ENCODE measurements around the gene GLYATL1. TPM values are rescaled to one million over a fixed set of nuclear protein-coding genes. Genes with fewer than 3 reads are reported as not detected.
A peak's percentile ranks its signal among the peaks of the same experiment; 100 is the strongest.

Gene GLYATL1
- total and polyA plus RNA-seq, 2 of the 13 experiments (the other 11 are each of a cell fraction or from before 2014, with no cell fraction given): 0.17 TPM; not detected in 1

DNA sequence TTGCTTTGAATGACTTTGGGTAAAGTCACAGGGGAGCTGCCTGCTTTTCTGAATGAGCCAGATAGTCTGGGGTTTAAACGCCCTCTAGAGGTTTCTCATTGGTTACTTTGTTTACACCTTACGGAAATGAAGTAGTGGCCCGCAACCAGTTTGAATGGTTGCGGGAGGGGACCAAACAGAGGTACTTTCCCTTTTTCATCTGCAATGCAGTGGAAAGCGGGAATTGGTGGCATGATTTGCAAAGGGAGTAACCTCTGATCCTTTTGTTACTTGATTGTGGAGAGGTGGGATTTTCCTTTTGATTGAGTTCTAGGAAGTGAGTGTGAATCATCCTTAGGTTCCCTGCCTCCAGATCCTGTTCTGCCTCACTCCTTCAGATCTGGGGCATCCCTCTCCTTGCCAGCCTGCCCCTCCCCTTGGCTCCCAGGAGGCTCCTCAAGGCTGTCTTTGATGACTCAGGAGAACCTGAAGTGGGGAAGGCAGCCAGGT lies 15.9 kb upstream of the GLYATL1 start:
- Histone ChIP-seq H2AFZ (ENCODE audit: low read length) (no peak overlapping the region), H3K27ac (ENCODE audit: extremely low read length, insufficient read depth, low read length) (no peak overlapping the region), H3K4me2 (ENCODE audit: low read depth, low read length) (no peak overlapping the region), H3K27me3 (ENCODE audit: control insufficient read depth in 1 of 2, insufficient read depth in 2 of 2, low read length in 2 of 2) (peaks cover 2 to 7% of the 10 kb centered on the region in 2 experiments; a peak in 3 of 5 replicates), H3K9me3 (ENCODE audit: low read length) (no peaks in the 10 kb centered on the region), H3K36me3 (replicated peaks in 1 of 2; ENCODE audit: control insufficient read depth in 1 of 2, insufficient read depth in 2 of 2, low read length in 2 of 2) (no peaks in the 10 kb centered on the region), H3K4me3 (replicated peaks in 1 of 3; ENCODE audit: insufficient read depth in 1 of 3, low read depth in 2 of 3, low read length in 3 of 3) (no peak overlapping the region), H3K79me2 (ENCODE audit: insufficient read depth, low read length) (no peaks in the 10 kb centered on the region), H3K4me1 (ENCODE audit: insufficient read depth, low read length) (peaks cover 35% of the 10 kb centered on the region), H4K20me1 (ENCODE audit: insufficient read depth, low read length) (no peaks in the 10 kb centered on the region), H3K9ac (ENCODE audit: insufficient read depth, low read depth, low read length) (no peak overlapping the region)
- intact Hi-C loops (cut with micrococcal nuclease; ENCODE audit: unreplicated experiment): loop anchor here (10.0 kb wide), 1 partner anchor 159 kb away; no protein-coding TSS in a partner anchor
- BruUV-seq (replicated peaks): no TSS peak
- in situ Hi-C loops (cut with HindIII; ENCODE audit: extremely low pct_ligation_motif_present, low pct_unique_long_range_greater_than_20kb): no loop called here
- ChIA-PET CTCF (ENCODE audit: low intra/inter-chr PET ratio, low total read pairs) (no interaction called here), POLR2A (no interaction called here)
- WGBS (ENCODE audit: low lambda C conversion rate): 1% methylated on average over 5 of the region's 5 CpGs
- DNase-seq (ENCODE audit: low spot score) (peak; percentile 13), FAIRE-seq (no peak), ATAC-seq (peak; percentile 42; the same call in 2 of the 3 replicates)
- TF ChIP-seq ZNF557 (CRISPR knock-in tag; IDR thresholded peaks at IDR 0.05): no peak
- TF ChIP-seq, protein P1, sequence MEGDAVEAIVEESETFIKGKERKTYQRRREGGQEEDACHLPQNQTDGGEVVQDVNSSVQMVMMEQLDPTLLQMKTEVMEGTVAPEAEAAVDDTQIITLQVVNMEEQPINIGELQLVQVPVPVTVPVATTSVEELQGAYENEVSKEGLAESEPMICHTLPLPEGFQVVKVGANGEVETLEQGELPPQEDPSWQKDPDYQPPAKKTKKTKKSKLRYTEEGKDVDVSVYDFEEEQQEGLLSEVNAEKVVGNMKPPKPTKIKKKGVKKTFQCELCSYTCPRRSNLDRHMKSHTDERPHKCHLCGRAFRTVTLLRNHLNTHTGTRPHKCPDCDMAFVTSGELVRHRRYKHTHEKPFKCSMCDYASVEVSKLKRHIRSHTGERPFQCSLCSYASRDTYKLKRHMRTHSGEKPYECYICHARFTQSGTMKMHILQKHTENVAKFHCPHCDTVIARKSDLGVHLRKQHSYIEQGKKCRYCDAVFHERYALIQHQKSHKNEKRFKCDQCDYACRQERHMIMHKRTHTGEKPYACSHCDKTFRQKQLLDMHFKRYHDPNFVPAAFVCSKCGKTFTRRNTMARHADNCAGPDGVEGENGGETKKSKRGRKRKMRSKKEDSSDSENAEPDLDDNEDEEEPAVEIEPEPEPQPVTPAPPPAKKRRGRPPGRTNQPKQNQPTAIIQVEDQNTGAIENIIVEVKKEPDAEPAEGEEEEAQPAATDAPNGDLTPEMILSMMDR (CRISPR knock-in tag; IDR thresholded peaks at IDR 0.05): peak; percentile 53
- TF ChIP-seq GABPA (IDR thresholded peaks at IDR 0.05; ENCODE audit: low read depth, low read length): no peak
- peak; percentile 26; the same call in 1 of the 2 replicates for TF ChIP-seq GABPA (CRISPR knock-in tag; IDR thresholded peaks at IDR 0.05; ENCODE audit: low read depth)
- TF ChIP-seq STAG1 (CRISPR knock-in tag; IDR thresholded peaks at IDR 0.05): peak; percentile 27; the same call in 1 of the 2 replicates

GRCh38 chr11:58924230-58924629 lies 15.1 kb upstream of the GLYATL1 start:
- intact Hi-C loops (cut with micrococcal nuclease; ENCODE audit: unreplicated experiment): loop anchor here (10.0 kb wide), 1 partner anchor 159 kb away; no protein-coding TSS in a partner anchor
- no peak for ATAC-seq
- Histone ChIP-seq H3K9ac (ENCODE audit: insufficient read depth, low read depth, low read length) (no peak overlapping the region), H3K4me3 (replicated peaks in 1 of 3; ENCODE audit: insufficient read depth in 1 of 3, low read depth in 2 of 3, low read length in 3 of 3) (no peak overlapping the region), H3K4me1 (ENCODE audit: insufficient read depth, low read length) (peaks cover 43% of the 10 kb centered on the region), H3K27me3 (ENCODE audit: control insufficient read depth in 1 of 2, insufficient read depth in 2 of 2, low read length in 2 of 2) (peaks cover 2 to 9% of the 10 kb centered on the region in 2 experiments; a peak in 3 of 5 replicates), H3K36me3 (replicated peaks in 1 of 2; ENCODE audit: control insufficient read depth in 1 of 2, insufficient read depth in 2 of 2, low read length in 2 of 2) (no peaks in the 10 kb centered on the region), H3K9me3 (ENCODE audit: low read length) (no peaks in the 10 kb centered on the region), H2AFZ (ENCODE audit: low read length) (no peak overlapping the region), H3K4me2 (ENCODE audit: low read depth, low read length) (no peak overlapping the region), H3K27ac (ENCODE audit: extremely low read length, insufficient read depth, low read length) (no peak overlapping the region), H4K20me1 (ENCODE audit: insufficient read depth, low read length) (no peaks in the 10 kb centered on the region), H3K79me2 (ENCODE audit: insufficient read depth, low read length) (no peaks in the 10 kb centered on the region)
- no peak for TF ChIP-seq ZFY (CRISPR knock-in tag; IDR thresholded peaks at IDR 0.05)
- no peak for DNase-seq (ENCODE audit: low spot score)
- POLR2A ChIA-PET: no interaction called here
- CTCF ChIA-PET (ENCODE audit: low intra/inter-chr PET ratio, low total read pairs): no interaction called here
- FAIRE-seq: no peak
- 34% methylated on average over 4 of the region's 4 CpGs for WGBS (ENCODE audit: low lambda C conversion rate)
- in situ Hi-C loops (cut with HindIII; ENCODE audit: extremely low pct_ligation_motif_present, low pct_unique_long_range_greater_than_20kb): no loop called here
- BruUV-seq (replicated peaks): no TSS peak
